Bronchial epithelial cell (primary cell): ENCODE data around the gene TGFB3. TPM values are rescaled to one million over a fixed set of nuclear protein-coding genes. Genes with fewer than 3 reads are reported as not detected.

Source experiments
- DNase-seq: peaks from one replicate; pipeline ENCODE4 v3.0.0-alpha.2; 2010; ENCODE audit warnings: low read depth
- FAIRE-seq: peaks from 2 replicates; lab custom pipeline; 2011; peaks lifted over from hg19 to GRCh38; lab: Jason Lieb, UNC
- H3K27me3 ChIP-seq: 2 replicates; pipeline ENCODE4 v1.5.1; 2011; ENCODE audit warnings: low read length; ENCODE audit not compliant: control insufficient read depth, insufficient read depth
- H3K36me3 ChIP-seq: 2 replicates; pipeline ENCODE4 v1.5.1; 2011; ENCODE audit warnings: low read length; ENCODE audit not compliant: control insufficient read depth, insufficient read depth
- H3K4me3 ChIP-seq: 2 replicates; pipeline ENCODE4 v1.5.1; 2011; ENCODE audit warnings: mild to moderate bottlenecking, low read depth, low read length, control low read depth
- CTCF ChIP-seq: IDR thresholded peaks from 2 replicates; pipeline ENCODE4 v1.5.1; 2011; ENCODE audit warnings: mild to moderate bottlenecking, moderate library complexity, low read length, control low read depth, inconsistent platforms; ENCODE audit not compliant: insufficient read depth, severe bottlenecking
- total RNA-seq: library from RNA; depleted of rRNA; stranded (reverse); fragments of >200 nt; gene quantifications from 2 replicates; pipeline ENCODE4 v1.2.1, GENCODE V29; 2014

The TGFB3 gene
- total RNA-seq, 1 donor from 2014 or later: 1.3 TPM

- no peak for TF ChIP-seq CTCF
- FAIRE-seq (peak; percentile 40), DNase-seq (no peak)
- H3K27me3 ChIP-seq: no peaks in the 10 kb centered on the region
- H3K4me3 ChIP-seq: no peak overlapping the region
- H3K36me3 ChIP-seq: peaks cover 4% of the 10 kb centered on the region
Observed at GRCh38 chr14:75909630-75910029, 72.2 kb downstream of the TGFB3 start.

Other genes starting within 250 kb of the TGFB3 start
- gene IFT43, start 3.8 kb upstream of the TGFB3 start, total RNA-seq: 24.0 and 49.0 TPM in 2 replicates
- gene GPATCH2L, start 169.9 kb upstream of the TGFB3 start, total RNA-seq: 59.5 and 64.0 TPM in 2 replicates